GM19455 (cell line): Measurements from ENCODE around the gene SRR.

ENCODE experiments used
- ATAC-seq: cut with Tn5 transposase; IDR thresholded peaks from one replicate; pipeline ENCODE4 v1.9.1; 2021; ENCODE audit not compliant: unreplicated experiment

SRR gene

DNA sequence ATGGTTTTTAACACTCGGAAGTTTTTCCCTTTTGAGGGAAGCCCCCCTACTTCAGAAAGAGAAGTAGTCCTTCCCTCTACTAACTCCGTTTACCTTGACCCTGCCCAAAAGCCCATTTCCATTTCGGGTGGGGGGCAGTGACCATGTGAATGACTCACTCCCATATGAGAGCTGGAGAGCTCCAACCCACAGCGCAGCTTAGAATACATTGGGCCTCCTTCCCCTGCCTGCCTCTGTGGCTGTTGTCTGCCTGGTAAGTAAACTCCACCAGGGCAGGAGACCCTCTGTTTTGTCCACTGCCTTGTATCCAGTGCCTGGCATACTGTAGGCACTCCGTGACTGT is 34.5 kb downstream of the SRR start:
- no peak for ATAC-seq

DNA sequence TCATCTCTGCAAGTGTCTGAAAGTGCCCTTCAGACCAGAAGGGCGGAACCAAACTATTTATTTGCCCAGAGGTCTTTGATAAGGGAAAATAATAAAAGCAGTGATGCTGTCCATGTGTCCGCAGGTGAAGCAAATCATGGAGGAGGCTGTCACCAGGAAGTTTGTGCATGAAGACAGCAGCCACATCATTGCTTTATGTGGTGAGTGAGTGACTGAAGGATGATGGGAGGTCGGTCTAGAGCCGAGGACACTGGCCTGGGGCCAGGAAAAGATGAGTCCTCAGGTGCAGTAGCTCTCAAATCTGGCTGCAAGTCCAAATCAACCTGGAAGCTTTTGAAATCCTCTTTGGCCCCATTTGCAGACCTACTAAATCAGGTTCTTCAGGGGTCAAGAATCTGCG is 39.7 kb downstream of the SRR start:
- no peak for ATAC-seq

DNA sequence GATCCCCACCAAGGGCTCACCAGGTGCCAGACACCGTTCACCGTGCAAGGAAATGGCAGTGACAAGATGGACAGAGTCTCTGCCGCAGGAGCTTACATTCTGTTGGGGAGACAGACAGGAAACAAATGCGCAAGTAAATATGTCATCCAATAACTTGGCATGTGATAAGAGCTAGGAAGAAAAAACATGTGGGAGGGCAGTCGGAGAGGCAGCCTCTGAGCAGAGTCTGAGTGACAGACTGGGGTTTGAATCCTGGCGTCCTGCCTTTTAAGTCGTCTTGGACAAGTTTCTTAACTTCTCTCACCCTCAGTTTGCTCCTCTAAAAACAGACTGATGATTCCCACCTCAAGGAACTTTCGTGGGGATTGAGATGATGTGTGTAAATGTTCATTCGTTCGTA is 40.8 kb downstream of the SRR start:
- ATAC-seq = no peak

DNA sequence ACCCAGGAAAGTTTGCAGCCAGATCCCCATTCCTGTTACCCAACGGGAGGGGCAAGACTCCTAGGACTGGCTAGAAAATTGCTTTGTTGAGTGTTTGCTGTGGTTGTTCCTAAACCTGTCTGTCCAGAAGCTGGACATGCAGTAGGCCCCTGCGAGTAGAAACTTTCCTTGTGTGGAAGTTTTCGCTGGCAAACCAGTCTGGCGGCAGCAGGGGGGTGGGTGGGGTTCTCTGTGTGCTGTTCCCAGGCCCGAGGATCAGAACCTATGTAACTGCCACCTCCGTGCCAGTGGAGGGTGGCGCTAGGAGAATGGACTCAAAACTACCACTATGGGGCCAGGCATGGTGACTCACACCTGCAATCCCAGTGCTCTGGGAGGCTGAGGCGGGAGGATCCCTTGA is 42.7 kb downstream of the SRR start:
- no peak for ATAC-seq

DNA sequence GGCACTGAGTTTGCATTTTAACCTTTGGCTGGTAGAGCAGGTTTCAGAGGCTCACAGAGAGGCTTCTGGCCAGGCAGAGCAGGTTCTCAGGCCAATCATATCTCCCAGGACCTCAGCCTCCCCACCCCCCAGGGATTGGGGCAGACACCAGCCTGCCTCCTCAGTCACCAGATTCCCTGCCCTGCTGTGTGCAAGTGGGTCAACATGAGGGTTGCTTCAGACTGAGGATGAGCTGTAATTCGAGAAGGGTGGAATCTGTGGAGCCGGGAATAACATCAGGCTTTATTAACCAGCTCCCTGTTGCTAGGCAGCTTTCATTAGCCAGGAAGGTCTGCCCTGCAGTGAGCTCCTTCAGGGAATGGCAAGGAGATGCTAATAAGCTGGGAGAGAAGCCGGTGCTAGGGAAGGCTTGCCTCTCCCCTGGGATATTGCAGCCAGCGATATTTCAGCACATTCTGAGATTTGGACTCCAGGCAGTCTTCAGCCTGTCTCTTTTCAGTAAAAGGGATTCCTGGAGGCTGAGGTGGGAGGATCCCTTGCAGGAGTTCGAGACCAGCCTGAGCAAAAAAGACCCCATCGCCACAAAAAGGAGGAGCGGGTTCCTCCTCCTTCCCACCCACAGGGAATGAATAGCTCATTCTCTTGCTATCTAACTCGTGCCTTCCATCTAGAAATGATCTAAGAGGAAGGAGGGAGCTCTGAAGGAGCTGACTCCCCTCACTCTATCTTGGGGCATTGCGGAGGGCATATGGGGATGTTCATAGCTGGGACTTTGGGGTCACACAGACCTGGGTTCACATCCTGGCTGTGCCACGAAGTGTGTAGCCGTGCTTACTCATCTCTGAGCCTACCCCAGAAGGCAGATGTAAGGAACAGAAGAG is 44.3 kb downstream of the SRR start:
- ATAC-seq = no peak

DNA sequence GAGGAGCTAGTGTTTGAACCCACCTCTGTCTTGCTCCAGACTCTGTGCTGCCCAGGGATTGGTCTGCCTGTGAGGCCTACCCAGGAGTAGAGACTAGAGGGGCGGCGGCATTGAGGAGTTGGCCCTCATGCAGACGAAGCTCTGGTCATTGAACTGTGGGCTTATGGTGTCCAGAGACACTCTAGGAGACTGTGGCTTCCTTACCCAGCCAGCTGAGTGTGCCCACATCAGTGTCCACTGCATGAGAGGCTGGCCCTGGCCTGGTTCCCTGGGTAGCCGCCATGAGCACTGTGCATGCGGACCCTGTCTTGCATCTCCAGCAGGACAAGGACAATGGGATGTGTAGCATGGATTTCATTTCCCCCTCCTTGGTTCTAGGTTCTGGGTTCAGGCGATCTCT is 47.5 kb downstream of the SRR start:
- ATAC-seq = no peak

DNA sequence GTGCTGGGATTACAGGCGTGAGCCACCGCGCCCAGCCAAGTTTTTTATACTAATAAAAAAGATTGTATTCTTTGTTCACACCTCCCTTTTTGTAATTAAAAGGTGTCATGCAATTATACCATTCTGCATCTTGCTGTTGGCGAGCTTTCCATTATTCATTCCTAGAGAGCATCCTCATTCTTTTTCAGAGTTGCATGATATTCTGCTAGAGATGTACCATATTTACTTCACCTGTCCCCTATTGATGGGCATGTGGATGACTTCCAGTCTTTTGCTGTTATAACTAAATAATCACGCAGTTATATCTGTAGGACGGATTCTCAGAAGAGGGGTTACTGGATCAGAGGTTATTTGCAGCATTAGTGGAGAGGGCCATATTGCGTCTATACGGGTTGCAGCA is 50.6 kb downstream of the SRR start:
- ATAC-seq = no peak

DNA sequence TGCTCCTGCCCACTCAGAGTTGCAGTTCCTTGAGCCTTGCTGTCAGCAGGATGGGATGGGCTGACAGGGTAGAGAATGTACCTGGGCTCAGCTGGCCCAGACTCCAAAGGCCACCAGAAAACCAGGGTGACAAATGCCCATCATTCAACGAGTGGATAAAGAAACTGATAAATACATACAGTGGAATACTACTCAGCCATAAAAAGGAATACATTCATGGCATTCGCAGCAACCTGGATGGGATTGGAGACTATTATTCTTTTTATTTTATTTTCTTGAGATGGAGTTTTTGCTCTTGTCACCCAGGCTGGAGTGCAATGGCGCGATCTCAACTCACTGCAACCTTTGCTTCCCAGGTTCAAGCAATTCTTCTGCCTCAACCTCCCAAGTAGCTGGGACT is 53.5 kb downstream of the SRR start:
- ATAC-seq = no peak

DNA sequence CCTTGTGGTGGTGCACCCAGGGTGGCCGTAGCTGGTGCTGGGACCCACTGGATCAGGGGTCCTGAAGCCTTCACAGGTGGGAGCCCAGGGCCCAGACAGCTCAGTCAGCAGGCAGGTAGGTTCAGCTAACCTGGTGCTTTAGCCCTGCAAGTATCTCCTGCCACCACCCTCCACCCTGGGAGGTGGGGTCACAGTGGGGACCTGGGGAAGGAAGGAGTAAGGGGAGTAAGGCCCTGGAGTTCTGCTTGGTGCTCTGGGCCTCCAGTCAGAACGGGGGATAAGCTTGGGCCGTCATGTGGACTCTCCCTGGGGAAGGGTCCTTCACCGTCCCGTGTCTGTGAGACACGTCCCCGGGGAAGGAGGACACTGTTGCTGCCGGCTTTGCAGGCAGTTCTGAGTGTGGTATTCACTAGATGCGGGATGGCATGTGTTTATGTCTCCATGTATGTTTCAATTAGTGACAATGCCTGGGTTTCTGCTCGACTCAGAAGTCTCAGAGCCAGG is 54.2 kb downstream of the SRR start:
- ATAC-seq = no peak

DNA sequence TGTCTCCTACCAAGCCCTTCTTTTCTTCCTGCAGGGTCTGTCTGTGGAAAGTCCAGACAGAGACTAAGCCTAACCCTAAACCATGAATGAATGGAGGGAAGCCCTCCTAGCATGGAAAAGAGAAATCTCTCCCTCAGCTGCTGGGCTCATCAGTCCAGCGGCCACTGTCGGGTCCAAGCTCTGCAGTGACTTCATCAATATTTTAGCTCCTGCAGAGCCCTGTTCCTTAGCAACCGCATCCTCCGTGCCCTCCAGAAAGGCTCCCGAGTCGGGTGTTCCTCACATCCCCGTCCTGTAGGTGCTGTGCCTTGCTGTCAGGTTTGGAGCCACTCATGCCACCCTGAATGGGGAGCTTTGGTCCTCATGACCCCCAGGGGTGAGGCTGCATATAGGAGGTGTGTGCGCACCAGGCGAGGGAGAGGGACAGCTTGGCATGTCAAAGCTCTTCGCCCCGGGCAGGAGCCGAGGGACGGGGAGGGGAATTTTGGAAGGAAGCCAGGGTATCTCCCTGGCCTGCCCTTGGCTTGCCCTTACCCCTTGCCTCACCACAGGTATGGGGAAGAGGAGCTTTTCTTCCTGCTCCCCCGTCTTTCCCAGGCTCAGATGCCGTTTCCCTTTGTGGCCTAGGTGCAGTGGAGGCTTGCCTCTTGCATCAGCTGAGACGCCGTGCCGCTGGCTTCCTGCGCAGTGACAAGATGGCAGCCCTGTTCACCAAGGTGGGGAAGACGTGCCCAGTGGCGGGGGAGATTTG is 57.4 kb downstream of the SRR start:
- ATAC-seq = no peak

DNA sequence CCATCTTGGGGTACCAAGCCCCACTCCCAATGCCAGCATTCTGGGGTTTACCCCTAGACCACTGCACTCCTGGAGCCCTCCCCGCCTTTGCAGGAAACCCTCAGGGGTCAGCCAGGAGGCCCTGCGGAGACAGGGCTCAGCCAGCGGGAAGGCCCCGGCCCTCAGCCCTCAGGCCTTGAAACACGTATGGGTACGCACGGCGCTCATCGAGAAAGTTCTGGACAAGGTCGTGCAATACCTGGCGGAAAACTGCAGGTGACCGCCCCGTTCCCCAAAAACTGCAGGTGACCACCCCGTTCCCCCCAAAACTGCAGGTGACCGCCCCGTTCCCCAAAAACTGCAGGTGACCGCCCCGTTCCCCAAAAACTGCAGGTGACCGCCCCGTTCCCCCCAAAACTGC is 58.3 kb downstream of the SRR start:
- no peak for ATAC-seq

DNA sequence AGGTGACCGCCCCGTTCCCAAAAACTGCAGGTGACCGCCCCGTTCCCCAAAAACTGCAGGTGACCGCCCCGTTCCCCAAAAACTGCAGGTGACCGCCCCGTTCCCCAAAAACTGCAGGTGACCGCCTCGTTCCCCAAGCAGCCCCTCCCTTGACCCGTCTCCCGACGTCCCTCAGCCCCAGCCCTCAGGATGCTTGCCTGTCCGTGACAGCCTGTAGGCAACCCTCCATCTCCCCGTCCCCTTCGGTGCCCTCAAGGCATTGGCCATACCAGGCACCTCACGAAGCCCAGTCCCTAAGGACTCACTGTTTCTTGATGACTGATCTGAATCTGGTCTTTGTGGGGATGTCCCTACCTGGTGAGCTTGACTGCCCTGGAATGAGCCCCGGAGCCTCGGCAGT is 58.7 kb downstream of the SRR start:
- no peak for ATAC-seq

DNA sequence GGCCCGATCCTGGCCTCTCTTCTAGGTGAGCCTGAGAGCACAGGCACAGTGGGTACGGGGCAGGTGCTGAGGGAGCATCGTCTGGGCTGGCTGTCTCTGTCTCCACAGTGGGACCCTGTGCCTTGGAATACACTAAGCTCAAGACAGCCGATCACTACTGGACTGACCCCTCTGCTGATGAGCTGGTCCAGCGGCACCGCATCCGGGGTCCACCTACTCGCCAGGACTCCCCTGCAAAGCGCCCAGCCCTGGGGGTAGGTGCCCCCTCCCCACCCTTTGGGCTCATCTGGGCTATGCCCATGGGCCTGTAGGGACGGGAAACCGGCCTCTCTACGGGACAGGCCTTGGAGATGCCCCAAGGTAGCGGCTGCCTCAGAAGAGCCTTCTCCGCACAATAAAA is 59.1 kb downstream of the SRR start:
- ATAC-seq = no peak

DNA sequence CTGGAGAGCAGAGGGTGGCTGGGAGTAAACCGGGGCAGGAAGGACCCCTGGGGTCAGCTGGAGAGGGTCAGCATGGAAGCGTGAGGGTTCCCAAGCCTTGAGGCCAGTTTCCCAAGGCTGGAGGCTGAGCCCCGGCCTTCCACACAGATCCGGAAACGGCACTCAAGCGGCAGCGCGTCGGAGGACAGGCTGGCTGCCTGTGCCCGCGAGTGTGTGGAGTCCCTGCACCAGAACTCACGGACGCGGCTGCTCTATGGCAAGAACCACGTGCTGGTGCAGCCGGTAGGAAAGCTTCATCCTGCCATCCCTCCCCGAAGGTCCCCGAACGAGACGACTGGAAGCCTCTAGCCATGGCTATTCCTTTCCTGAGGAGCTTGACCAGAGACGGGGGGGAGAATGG is 59.6 kb downstream of the SRR start:
- no peak for ATAC-seq

DNA sequence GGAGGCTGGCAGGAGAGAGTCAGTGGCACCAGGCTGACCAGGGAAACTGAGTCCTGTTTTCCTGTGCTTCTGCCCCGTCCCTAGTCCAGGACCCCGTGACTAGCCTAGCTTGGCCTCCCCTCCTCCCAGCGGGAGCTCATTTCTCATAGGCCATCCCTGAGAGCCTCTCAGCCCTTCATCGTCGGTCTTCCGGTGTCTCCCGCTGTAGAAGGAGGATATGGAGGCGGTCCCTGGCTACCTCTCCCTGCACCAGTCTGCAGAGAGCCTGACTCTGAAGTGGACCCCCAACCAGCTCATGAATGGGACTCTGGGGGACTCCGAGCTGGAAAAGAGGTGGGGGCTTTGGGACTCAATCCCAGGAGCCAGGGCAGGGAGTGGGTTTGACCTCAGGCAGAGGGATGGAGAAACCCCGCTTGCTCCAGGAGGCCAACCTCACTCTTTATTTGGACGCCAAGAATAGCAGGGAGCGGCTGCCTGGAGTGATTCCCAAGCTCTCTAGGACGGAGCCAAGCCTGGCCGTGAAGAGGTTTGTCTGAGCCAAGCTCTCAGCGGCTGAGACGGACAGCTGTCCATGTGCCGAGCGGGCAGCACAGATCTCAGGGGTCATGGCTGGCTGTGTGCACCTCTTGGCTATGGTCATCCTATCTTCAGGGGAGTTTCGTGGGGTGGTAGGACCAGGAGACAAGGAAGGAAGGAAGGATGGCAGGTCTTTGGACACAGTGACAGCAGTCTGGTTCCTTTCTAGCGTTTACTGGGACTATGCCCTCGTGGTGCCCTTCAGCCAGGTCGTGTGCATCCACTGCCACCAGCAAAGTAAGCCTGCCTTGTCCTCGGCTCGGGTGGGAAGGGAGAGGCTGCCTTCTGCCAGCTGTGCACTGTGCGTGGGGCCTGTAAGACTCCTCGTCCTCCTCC is 60.4 kb downstream of the SRR start:
- no peak for ATAC-seq

DNA sequence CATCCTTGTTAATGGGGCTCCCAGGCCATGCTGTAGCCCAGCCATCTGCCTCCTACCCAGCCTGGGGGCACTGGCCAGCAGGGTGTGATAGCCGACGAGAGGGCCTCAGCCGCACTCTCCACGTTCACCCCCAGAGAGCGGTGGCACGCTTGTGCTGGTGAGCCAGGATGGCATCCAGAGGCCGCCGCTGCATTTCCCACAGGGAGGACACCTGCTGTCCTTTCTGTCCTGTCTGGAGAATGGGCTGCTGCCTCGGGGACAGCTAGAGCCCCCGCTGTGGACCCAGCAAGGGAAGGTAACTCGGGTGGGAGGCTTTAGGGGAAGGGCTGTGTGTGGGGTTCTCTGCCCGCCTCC is 61.0 kb downstream of the SRR start:
- no peak for ATAC-seq

DNA sequence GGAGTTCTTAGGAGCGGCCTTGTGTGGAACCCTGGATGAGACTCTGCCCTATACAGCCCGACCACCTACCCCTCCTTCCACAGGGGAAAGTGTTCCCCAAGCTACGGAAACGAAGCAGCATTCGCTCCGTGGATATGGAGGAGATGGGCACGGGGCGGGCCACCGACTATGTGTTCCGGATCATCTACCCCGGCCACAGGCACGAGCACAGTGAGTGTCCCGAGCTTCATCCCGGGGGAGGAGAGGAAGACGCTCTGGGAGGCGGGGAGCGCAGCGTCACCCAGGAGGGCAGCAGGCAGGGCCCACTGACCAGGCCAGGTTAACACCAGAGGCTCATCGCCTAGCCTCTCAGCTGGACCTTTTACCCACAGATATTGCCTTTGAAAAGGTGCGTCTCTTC is 61.4 kb downstream of the SRR start:
- ATAC-seq = no peak

DNA sequence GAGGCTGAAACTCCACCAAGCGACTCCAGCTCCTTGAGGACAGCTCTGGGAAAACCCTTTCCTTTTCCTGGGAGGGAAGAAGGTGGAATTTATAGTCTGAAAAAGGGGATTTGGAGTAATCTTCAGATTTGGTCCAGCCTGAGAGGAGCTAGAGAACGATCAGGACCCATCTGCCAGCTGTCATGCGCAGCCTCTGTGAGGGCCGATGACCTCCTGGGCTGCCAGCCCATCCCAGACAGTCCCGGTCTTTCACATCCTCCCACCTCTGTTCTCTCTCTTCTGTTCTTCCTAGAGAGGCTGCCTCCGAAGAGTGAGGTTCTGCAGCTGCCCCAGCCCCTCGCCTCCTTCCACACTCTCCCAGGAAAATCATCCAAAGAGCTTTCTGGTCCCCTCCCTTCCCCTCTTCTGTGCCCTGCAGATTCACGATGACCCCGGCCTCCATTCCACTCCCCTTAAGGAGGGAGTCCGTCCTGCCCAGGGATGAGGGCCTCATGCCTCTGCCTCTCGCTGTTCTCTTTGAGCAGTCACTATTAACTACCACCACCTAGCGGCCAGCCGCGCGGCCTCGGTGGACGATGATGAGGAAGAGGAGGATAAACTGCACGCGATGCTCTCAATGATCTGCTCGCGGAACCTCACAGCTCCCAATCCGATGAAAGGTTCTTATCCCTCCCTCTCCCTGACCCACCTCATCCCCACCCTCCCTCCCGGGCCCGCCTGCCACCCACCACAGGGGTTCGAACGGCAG is 63.2 kb downstream of the SRR start:
- no peak for ATAC-seq

DNA sequence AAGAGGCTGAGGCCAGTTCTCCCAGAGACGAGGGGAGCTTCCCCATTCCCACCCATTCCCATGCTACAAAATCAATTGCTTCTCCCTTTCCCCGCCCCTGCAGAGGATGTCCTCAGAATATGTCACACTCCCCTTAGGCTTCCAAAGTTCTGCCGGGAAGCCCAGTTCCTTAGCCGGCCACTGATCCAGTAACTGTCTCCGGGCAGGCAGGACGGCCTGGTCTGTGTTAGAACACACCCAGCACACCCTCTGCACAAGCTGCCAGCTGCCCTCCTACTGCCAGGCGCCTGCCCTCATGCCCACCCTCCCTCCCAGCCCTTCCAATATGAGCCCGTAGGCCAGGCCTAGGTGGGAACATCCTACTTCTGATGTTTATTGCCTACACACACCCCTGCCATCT is 64.6 kb downstream of the SRR start:
- no peak for ATAC-seq

DNA sequence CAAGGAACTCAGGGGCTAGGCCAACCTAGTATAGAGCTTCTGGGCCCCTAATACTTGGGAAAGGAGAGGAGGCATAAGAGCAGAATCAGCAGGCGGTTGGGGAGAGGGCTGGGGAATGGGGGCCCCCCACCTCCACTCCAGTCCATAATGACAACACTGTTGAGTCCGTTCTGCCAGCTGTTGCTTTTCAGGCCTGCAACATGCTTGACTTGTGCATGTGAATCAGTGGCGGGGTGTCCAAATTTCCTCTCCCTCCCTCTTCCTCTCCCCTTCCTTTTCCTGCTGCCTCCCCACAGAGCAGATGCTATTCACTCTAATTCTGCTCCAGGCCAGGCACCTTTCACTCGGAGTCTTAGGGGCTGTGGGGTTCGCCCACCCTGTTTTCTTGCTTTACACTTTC is 65.3 kb downstream of the SRR start:
- ATAC-seq = no peak
